B cell (primary cell): ENCODE measurements around the gene RASGRP4. TPM values are rescaled to one million over a fixed set of nuclear protein-coding genes. Genes with fewer than 3 reads are reported as not detected.

Experiments
- ATAC-seq: fragments of 200-7000 bp; cut with Tn5 transposase; one replicate; pipeline ENCODE4 v1.10.0; 2021; ENCODE audit warnings: low read depth, mild to moderate bottlenecking, moderate number of reproducible peaks, moderate library complexity
- CTCF ChIA-PET: fragments of 350-600 bp; sonication (Branson Sonifier 250); formaldehyde crosslinking; loops from one replicate; lab custom pipeline; 2021; ENCODE audit warnings: antibody characterized with exemption, inconsistent platforms; lab: Charles Lee
- POLR2A ChIA-PET: fragments of 350-600 bp; sonication (Branson Sonifier 250); formaldehyde crosslinking; loops from one replicate; lab custom pipeline; 2021; ENCODE audit warnings: antibody characterized with exemption; lab: Charles Lee
- DNase-seq: peaks from one replicate; pipeline ENCODE4 v3.0.0; 2013
- H2AFZ ChIP-seq: 2 replicates; pipeline ENCODE4 v1.6.1; 2012; ENCODE audit warnings: mild to moderate bottlenecking, low read depth, low read length; ENCODE audit not compliant: insufficient read depth, poor library complexity, severe bottlenecking
- H3K27ac ChIP-seq, 2 donors: 1 replicate in 1 of 2; 2 replicates in 1 of 2; pipeline ENCODE4 v1.5.1; 2012 to 2013; ENCODE audit warnings: low read length in 2 of 2, mild to moderate bottlenecking in 2 of 2, moderate library complexity in 1 of 2
- H3K27me3 ChIP-seq, 4 experiments: fragments of 200-600 bp in 1 of 4; sonication (generic) in 1 of 4; replicated peaks in 1 of 4; 1 replicate in 2 of 4; 2 replicates in 2 of 4; pipeline versions ENCODE4 v1.6.1 to v1.7.0; 2013 to 2016; ENCODE audit warnings: low read length in 3 of 4, mild to moderate bottlenecking in 2 of 4, mixed read lengths in 1 of 4, moderate library complexity in 1 of 4; ENCODE audit not compliant: insufficient read depth in 4 of 4, control insufficient read depth in 3 of 4; ENCODE audit errors: control extremely low read depth in 1 of 4
- H3K36me3 ChIP-seq, 2 experiments: replicated peaks in 1 of 2; 1 replicate in 1 of 2; 2 replicates in 1 of 2; pipeline versions ENCODE4 v1.6.1 to v1.7.1; 2013; ENCODE audit warnings: low read length in 1 of 2; ENCODE audit not compliant: insufficient read depth in 2 of 2, control insufficient read depth in 1 of 2; ENCODE audit errors: control extremely low read depth in 1 of 2, extremely low read depth in 1 of 2
- H3K4me1 ChIP-seq, 2 donors: fragments of 200-600 bp in 1 of 2; sonication (generic) in 1 of 2; 1 replicate in 1 of 2; 2 replicates in 1 of 2; pipeline versions ENCODE4 v1.5.1 to v1.6.1; 2013 to 2017; ENCODE audit warnings: low read length in 2 of 2; ENCODE audit not compliant: control insufficient read depth in 2 of 2, insufficient read depth in 2 of 2
- H3K4me2 ChIP-seq: replicated peaks from 2 replicates; pipeline ENCODE3; 2012; ENCODE audit warnings: mild to moderate bottlenecking, low read depth, low read length; ENCODE audit not compliant: poor library complexity, severe bottlenecking
- H3K4me3 ChIP-seq, 5 experiments: fragments of 200-600 bp in 1 of 5; sonication (generic) in 1 of 5; 1 replicate in 3 of 5; 2 replicates in 2 of 5; pipeline versions ENCODE4 v1.5.1 to v1.7.0; 2011 to 2016; ENCODE audit warnings: low read length in 4 of 5, mild to moderate bottlenecking in 4 of 5, low read depth in 2 of 5, control low read depth in 1 of 5, moderate library complexity in 1 of 5; ENCODE audit not compliant: insufficient read depth in 1 of 5; ENCODE audit errors: control extremely low read depth in 1 of 5, extremely low read depth in 1 of 5
- H3K79me2 ChIP-seq: fragments of 200-600 bp; sonication (generic); one replicate; pipeline ENCODE4 v1.6.0; 2016; ENCODE audit warnings: low read length; ENCODE audit not compliant: control insufficient read depth, insufficient read depth
- H3K9ac ChIP-seq: fragments of 200-600 bp; sonication (generic); 2 replicates; pipeline ENCODE4 v1.6.1; 2017; ENCODE audit warnings: mild to moderate bottlenecking, low read length, moderate library complexity
- H3K9me3 ChIP-seq, 3 donors: one replicate each; pipeline versions ENCODE4 v1.6.1 to v1.7.1; 2013; ENCODE audit warnings: low read length in 2 of 3; ENCODE audit not compliant: control insufficient read depth in 2 of 3, insufficient read depth in 1 of 3; ENCODE audit errors: control extremely low read depth in 1 of 3
- H4K20me1 ChIP-seq: 2 replicates; pipeline ENCODE4 v1.6.0; 2012; ENCODE audit warnings: mild to moderate bottlenecking, low read length; ENCODE audit not compliant: insufficient read depth, control insufficient read depth, poor library complexity, severe bottlenecking
- H3K27ac Mint-ChIP-seq: one replicate; pipeline ENCODE4 v1.8.0; 2021; ENCODE audit warnings: mixed read lengths
- H3K27me3 Mint-ChIP-seq: one replicate; pipeline ENCODE4 v1.8.0; 2021; ENCODE audit warnings: mixed read lengths
- H3K4me1 Mint-ChIP-seq: one replicate; pipeline ENCODE4 v1.8.0; 2021; ENCODE audit warnings: mixed read lengths
- H3K4me3 Mint-ChIP-seq: one replicate; pipeline ENCODE4 v1.8.0; 2021; ENCODE audit warnings: mixed read lengths
- H3K9me3 Mint-ChIP-seq: one replicate; pipeline ENCODE4 v1.8.0; 2022; ENCODE audit warnings: mixed read lengths; ENCODE audit not compliant: insufficient read depth
- CTCF ChIP-seq: fragments of 200-600 bp; IDR thresholded peaks from one replicate; pipeline ENCODE4 v1.8.0; 2022; ENCODE audit warnings: antibody characterized with exemption, mild to moderate bottlenecking
- EZH2 ChIP-seq: IDR thresholded peaks from 2 replicates; pipeline ENCODE4 v1.6.1; 2012; ENCODE audit warnings: borderline replicate concordance, low read depth, mild to moderate bottlenecking, moderate library complexity, low read length; ENCODE audit not compliant: insufficient read depth, poor library complexity, severe bottlenecking
- whole genome bisulfite sequencing: methylation state at CpG from one replicate; pipeline ENCODE4 v1.1.5; 2013; ENCODE audit warnings: missing lambda C conversion rate; ENCODE audit not compliant: insufficient coverage; 5-methylcytosine and 5-hydroxymethylcytosine counted together
- intact Hi-C: fragments of 100-400 bp; cut with micrococcal nuclease; formaldehyde crosslinking; loops from one replicate; pipeline ENCODE4 v1.10.0; 2022
- polyA plus RNA-seq: library from polyadenylated mRNA; depleted of rRNA; stranded (reverse); fragments of >200 nt; gene quantifications from 2 replicates; pipeline ENCODE4 v1.2.3, GENCODE V29; 2012
- total RNA-seq, 2 donors: library from RNA; stranded (reverse); fragments of 120-200 nt in 1 of 2; gene quantifications; 1 replicate in 1 of 2; 2 replicates in 1 of 2; pipeline versions ENCODE4 v1.2.3 to v1.2.4, GENCODE V29; 2013 to 2022

RASGRP4 gene
- total and polyA plus RNA-seq, 2 donors (not counting 1 experiment from before 2014, with no cell fraction given): 0.20 to 0.98 TPM

GRCh38 chr19:38453596-38453995 lies 27.6 kb upstream of the RASGRP4 start:
- Mint-ChIP-seq H3K4me3 (no peak overlapping the region), H3K27ac (no peak overlapping the region), H3K9me3 (no peaks in the 10 kb centered on the region), H3K27me3 (peaks cover 6% of the 10 kb centered on the region), H3K4me1 (no peaks in the 10 kb centered on the region)
- TF ChIP-seq CTCF: no peak
- TF ChIP-seq EZH2: no peak
- H3K9ac ChIP-seq: no peak overlapping the region
- H4K20me1 ChIP-seq: no peaks in the 10 kb centered on the region
- no peaks in the 10 kb centered on the region for H3K4me1 ChIP-seq
- DNase-seq: no peak
- POLR2A ChIA-PET: no interaction called here
- H2AFZ ChIP-seq: no peak overlapping the region
- no peaks in the 10 kb centered on the region for H3K79me2 ChIP-seq
- CTCF ChIA-PET: no interaction called here
- intact Hi-C loops: no loop called here
- no peak overlapping the region for H3K4me3 ChIP-seq
- no peak overlapping the region for H3K27ac ChIP-seq
- peaks cover 0 to 9% (median 0%) of the 10 kb centered on the region in 3 donors for H3K9me3 ChIP-seq
- no peak for ATAC-seq
- H3K4me2 ChIP-seq: no peak overlapping the region
- 83% methylated on average over 1 of the region's 3 CpGs for WGBS
- H3K27me3 ChIP-seq: no peaks in the 10 kb centered on the region
- no peaks in the 10 kb centered on the region for H3K36me3 ChIP-seq

GRCh38 chr19:38452430-38453366 lies 26.7 kb upstream of the RASGRP4 start:
- ATAC-seq (no peak), DNase-seq (no peak)
- H2AFZ ChIP-seq: no peak overlapping the region
- WGBS: 87% methylated on average over 39 of the region's 45 CpGs
- no peak overlapping the region for H3K27ac ChIP-seq
- ChIA-PET CTCF (no interaction called here), POLR2A (no interaction called here)
- Mint-ChIP-seq H3K27me3 (peaks cover 3% of the 10 kb centered on the region), H3K27ac (no peak overlapping the region), H3K4me1 (no peaks in the 10 kb centered on the region), H3K4me3 (no peak overlapping the region), H3K9me3 (no peaks in the 10 kb centered on the region)
- H3K9me3 ChIP-seq: peaks cover 0 to 9% (median 0%) of the 10 kb centered on the region in 3 donors
- H3K9ac ChIP-seq: no peak overlapping the region
- no peak overlapping the region for H3K4me2 ChIP-seq
- H3K36me3 ChIP-seq: no peaks in the 10 kb centered on the region
- H3K4me1 ChIP-seq: no peaks in the 10 kb centered on the region
- H3K4me3 ChIP-seq: no peak overlapping the region
- intact Hi-C loops: no loop called here
- no peak for TF ChIP-seq EZH2
- no peak for TF ChIP-seq CTCF
- H3K27me3 ChIP-seq: no peaks in the 10 kb centered on the region
- H3K79me2 ChIP-seq: no peaks in the 10 kb centered on the region
- H4K20me1 ChIP-seq: no peaks in the 10 kb centered on the region
